Left renal pelvis (tissue), 4 donors: Measurements from ENCODE around the gene RNF215. TPM values are rescaled to one million over a fixed set of nuclear protein-coding genes. Genes with fewer than 3 reads are reported as not detected.
"Not testable (repeated sequence)": the region's sequence is repeated elsewhere in the genome, so short reads cannot be mapped to it uniquely, and the experiment has no call there.

Source experiments
- DNase-seq, 4 donors: peaks; one replicate each; pipeline ENCODE4 v3.0.0-alpha.2; 2013; ENCODE audit warnings: low read depth in 4 of 4, low spot score in 3 of 4
- polyA plus RNA-seq, 4 donors: library from polyadenylated mRNA; unstranded; fragments of 120-200 nt; gene quantifications; one replicate each; pipeline ENCODE4 v1.2.1, GENCODE V29; 2013; ENCODE audit not compliant: insufficient read length in 4 of 4

The RNF215 gene
- polyA plus RNA-seq, 4 donors: 17.2 to 27.9 (median 21.2) TPM

DNA sequence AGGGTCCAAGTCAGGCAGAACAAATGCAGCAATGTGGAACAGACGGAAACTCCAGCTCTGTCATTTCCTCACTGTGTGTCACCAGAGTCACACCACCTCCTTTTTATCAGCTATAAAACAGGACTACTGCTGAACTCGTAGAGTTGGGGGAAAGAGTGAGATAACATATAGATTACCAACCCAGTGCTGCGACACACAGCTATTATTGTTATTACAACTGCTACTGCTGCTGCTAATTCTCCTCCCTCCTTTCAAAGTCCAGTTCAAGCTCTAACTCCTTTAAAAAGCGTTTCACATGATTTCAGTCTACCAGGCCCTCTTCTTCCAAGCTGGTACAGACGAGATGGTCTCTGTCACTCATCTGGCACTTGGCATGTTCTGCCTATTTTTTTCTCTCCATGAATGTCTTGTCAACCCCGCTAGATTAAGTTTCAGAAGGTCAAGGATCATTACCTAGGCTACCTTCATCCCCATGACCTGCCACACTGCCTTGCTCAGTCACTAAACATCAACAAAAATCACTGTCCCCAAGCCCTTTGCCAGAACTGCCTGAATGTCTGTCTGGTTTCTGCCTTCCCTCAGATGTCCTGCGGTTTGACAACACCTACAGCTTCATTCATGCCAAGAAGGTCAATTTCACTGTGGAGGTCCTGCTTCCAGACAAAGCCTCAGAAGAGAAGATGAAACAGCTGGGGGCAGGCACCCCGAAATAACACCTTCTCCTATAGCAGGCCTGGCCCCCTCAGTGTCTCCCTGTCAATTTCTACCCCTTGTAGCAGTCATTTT lies 34.7 kb upstream of the RNF215 start:
- no peak for DNase-seq

- no peak for DNase-seq
These were observed 33.3 kb upstream of the RNF215 start for GRCh38 chr22:30420347-30421125.

- no peak for DNase-seq
These were observed 29.6 kb upstream of the RNF215 start for GRCh38 chr22:30416837-30417236.

- no peak for DNase-seq
These were observed 29.2 kb upstream of the RNF215 start for GRCh38 chr22:30416403-30416802.

GRCh38 chr22:30414525-30415047 lies 27.4 kb upstream of the RNF215 start:
- no peak for DNase-seq

DNA sequence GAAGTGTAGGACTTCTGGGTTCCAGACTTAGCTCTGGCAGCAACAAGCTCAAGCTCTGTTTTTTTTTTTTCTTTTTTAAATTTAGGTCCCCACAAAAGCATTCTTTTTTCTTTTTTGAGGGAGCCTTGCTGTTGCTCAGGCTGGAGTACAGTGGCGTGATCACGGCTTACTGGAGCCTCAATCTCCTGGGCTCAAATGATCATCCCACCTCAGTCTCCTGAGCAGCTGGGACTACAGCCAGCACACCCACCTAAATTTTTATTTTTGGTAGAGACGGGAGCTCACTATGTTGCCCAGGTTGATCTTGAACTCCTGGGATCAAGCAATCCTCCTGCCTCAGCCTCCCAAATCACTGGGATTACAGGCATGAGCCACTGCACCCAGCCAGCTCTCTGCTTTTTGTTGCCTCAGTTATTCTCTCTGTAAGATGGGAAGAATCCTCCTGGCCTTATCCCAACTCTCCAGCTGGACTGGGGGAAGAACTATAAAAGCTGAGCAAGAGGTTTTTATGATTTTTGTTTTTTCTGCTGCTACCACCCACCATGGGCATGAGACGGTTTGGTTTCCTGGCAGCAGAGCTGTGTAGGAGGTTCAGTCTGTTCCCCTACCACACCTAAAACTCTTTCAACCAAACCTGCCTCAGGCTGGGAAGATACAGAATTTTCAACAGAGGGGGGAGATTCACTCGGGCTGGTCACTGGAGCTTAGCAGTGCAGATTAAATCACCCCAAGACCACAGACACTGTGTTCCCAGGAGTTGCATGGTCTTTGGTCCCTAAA lies 26.7 kb upstream of the RNF215 start:
- DNase-seq: no peak

DNA sequence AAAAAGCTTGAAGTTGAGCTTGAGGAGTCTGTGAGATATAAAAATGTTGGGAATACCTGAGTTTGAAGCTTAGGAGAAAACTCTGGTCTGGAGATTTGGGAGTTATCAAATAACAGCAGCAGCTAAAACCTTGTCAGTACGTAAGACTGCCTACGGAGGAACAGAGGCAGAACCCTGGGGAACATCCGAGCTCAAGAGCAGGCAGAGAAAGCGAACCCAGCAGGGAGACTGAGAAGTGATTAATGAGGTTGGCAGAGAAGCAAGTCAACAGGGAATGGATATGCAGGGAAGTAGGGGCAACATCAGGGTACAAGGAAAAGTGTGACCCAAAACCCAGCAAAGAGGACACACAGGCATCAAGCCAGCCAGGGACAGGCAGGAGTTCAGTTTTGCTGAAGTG lies 25.8 kb upstream of the RNF215 start:
- no peak for DNase-seq

DNA sequence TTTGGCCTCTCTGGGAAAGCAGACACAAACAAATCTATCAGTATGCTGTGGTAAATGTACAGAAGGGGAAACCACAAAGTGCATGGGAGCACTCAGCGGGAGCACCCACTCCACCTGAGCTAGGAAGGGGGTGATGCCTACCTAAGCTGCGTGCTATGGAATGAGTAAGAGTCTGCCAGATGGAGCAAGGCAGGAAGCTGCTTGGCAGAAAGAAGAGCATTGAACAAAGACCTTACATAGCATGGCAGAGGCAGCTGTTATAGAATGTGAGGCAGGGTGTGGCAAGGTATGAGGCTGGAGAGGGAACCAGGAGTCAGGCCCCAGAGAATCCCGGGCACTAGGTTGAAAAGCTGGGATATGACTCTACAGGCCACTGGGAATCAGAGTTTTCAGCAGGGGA lies 24.6 kb upstream of the RNF215 start:
- no peak for DNase-seq

- no peak for DNase-seq
These were observed 21.3 kb upstream of the RNF215 start for GRCh38 chr22:30408388-30409102.

DNA sequence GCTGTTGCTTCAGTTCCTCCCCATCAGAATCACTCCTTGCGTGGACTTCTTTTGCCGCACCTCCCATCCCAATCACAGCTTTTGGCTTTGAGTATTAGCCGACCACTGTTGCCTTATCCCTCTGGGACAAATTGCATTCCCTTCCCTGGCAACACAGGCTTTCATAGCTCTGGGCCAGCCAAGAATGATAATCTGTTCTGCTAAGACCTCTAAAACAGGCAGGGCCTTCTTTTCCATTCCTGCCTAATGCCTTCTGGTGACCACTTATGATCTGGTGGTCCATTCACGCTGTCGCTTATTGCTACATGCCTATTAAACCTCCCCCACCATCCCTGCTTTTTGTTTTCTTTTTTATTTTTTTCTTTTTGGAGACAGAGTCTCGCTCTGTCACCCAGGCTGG lies 19.2 kb upstream of the RNF215 start:
- no peak for DNase-seq

GRCh38 chr22:30405731-30406130 lies 18.5 kb upstream of the RNF215 start:
- no peak for DNase-seq

DNA sequence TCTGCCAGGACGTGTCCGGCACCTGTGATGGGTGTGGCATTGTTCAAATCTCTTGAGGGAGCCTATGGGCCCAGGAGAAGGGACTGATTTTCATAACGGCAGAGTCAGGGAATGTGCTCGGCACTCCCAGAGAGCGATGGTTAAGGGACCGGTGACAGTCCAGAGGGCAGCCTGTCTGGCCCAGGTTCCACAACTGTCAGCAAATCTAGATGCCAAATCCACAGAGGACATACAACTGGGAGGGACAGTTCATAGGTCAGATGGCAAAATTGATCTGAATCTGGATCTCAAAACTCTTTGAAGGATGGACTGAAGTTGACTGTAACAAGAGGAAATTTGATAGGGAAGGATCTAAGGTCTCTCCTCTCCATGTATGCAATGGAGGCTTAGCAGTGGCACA lies 17.1 kb upstream of the RNF215 start:
- DNase-seq: no peak

- DNase-seq: not testable (repeated sequence)
These were observed 15.5 kb upstream of the RNF215 start for GRCh38 chr22:30402766-30403104.

GRCh38 chr22:30402028-30402765 lies 15.0 kb upstream of the RNF215 start:
- DNase-seq: no peak

DNA sequence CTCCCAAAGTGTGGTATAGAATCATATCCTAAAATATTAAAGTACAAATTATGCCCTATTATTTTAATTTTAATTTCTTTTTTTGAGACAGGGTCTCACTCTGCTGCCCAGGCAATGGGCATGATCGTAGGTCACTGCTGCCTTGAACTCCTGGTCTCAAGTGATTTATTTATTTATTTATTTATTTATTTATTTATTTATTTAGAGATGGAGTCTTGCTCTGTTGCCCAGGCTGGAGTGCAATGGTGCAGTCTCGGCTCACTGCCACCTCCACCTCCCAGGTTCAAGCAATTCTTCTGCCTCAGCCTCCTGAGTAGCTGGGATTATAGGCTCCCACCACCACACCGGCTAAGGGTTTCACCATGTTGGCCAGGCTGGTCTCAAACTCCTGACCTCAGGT lies 13.8 kb upstream of the RNF215 start:
- not testable (repeated sequence) for DNase-seq

- DNase-seq: no peak
These were observed 12.9 kb upstream of the RNF215 start for GRCh38 chr22:30400159-30400558.

DNA sequence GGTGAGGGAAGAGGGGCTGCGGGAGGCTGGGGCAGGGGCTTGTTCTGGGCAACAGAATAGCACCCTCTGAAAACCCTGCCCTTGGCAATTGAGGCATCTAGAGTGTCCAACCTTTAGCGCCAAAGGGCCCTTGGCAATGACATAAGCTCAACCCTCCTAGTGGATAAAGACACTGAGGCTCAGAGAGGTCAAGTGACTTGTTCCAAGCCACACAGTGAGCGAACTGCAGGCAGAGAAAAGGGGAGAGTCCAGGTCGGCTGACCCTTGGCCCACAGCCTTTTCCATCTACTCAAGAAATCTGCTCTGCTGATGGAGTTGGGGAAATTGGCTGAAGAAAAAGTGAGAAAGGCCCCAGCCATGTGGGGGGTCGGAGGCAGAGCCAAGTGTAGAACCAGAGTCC lies 12.5 kb upstream of the RNF215 start:
- no peak for DNase-seq

DNA sequence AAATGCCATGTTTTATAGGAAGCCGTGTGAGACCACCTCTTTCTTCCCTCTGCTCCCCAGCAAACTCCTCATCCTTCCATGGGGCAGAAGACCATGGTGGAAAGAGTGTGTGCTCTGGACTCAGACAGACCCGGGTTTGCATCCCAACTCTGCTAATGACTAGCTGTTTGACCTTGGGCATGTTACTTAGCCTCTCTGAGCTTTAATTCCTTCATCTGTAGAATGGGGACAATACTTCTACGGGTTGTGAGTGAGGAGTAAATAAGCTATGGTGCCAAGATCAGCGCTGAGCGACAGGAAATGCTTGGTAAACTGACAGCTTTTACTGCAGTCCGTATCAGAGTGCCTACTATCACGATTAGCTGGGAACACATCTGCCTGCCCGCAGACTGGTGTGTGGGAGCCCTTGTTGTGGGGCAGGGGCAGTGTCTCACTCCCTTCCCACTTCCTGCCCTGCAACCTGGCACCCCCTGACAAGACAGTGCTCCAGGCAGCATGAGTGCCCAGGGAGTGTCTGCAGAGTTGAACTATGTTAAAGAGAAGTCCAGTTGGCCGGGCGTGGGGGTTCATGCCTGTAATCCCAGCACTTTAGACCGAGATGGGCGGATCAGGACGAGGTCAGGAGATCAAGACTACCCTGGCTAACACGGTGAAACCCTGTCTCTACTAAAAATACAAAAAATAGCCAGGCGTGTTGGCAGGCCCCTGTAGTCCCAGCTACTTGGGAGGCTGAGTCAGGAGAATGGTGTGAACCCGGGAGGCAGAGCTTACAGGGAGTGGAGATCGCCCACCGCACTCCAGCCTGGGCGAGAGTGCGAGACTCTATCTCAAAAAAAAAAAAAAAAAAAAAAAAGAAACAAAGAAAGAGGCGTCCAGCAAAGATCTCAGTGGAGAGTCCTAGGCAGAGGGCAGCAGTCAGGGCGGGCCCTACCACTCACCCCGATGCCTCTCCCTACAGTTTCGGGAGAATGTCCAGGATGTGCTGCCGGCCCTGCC lies 11.8 kb upstream of the RNF215 start:
- no peak for DNase-seq
